ENCODE measurements around the gene DENND6A. TPM values are rescaled to one million over a fixed set of nuclear protein-coding genes. Genes with fewer than 3 reads are reported as not detected.
A peak's percentile ranks its signal among the peaks of the same experiment; 100 is the strongest.

Gene DENND6A
- total RNA-seq, 4 donors from 2014 or later: 15.2 to 36.3 (median 24.5) TPM

GRCh38 chr3:57654267-57654666, 38.6 kb downstream of the DENND6A start:
- Histone ChIP-seq H3K36me3 (peaks cover 0 to 66% (median 0%) of the 10 kb centered on the region in 3 donors), H3K27me3 (no peaks in the 10 kb centered on the region), H3K27ac (no peak overlapping the region), H3K4me3 (no peak overlapping the region), H3K4me1 (no peaks in the 10 kb centered on the region), H3K9me3 (no peaks in the 10 kb centered on the region)
- no peak for TF ChIP-seq CTCF (IDR thresholded peaks at IDR 0.05)
- TF ChIP-seq POLR2A (IDR thresholded peaks at IDR 0.05): no peak
- DNase-seq: no peak

- H3K36me3 ChIP-seq: peaks cover 0 to 47% (median 0%) of the 10 kb centered on the region in 3 donors
- no peaks in the 10 kb centered on the region for H3K27me3 ChIP-seq
- H3K4me3 ChIP-seq: no peak overlapping the region
- TF ChIP-seq POLR2A (IDR thresholded peaks at IDR 0.05) (no peak), CTCF (IDR thresholded peaks at IDR 0.05) (no peak)
- H3K4me1 ChIP-seq: no peaks in the 10 kb centered on the region
- H3K27ac ChIP-seq: no peak overlapping the region
- H3K9me3 ChIP-seq: no peaks in the 10 kb centered on the region
- DNase-seq: no peak
These were observed 40.7 kb downstream of the DENND6A start for GRCh38 chr3:57652203-57652602.

GRCh38 chr3:57647292-57647940, 45.5 kb downstream of the DENND6A start:
- TF ChIP-seq CTCF (IDR thresholded peaks at IDR 0.05): no peak
- no peak for TF ChIP-seq POLR2A (IDR thresholded peaks at IDR 0.05)
- no peaks in the 10 kb centered on the region for H3K4me1 ChIP-seq
- H3K27ac ChIP-seq: no peak overlapping the region
- peaks cover 0 to 54% (median 0%) of the 10 kb centered on the region in 3 donors for H3K36me3 ChIP-seq
- no peak overlapping the region for H3K4me3 ChIP-seq
- H3K9me3 ChIP-seq: no peaks in the 10 kb centered on the region
- DNase-seq: no peak
- no peaks in the 10 kb centered on the region for H3K27me3 ChIP-seq

- no peak overlapping the region for H3K4me3 ChIP-seq
- H3K27ac ChIP-seq: no peak overlapping the region
- no peaks in the 10 kb centered on the region for H3K4me1 ChIP-seq
- DNase-seq: no peak
- peaks cover 0 to 56% (median 0%) of the 10 kb centered on the region in 3 donors for H3K36me3 ChIP-seq
- no peak for TF ChIP-seq POLR2A (IDR thresholded peaks at IDR 0.05)
- peak in 1 of 6 experiments; percentile 20 for TF ChIP-seq CTCF (IDR thresholded peaks at IDR 0.05)
- no peaks in the 10 kb centered on the region for H3K27me3 ChIP-seq
- no peaks in the 10 kb centered on the region for H3K9me3 ChIP-seq
These were observed 46.2 kb downstream of the DENND6A start for GRCh38 chr3:57646723-57647122.

GRCh38 chr3:57644740-57645139, 48.1 kb downstream of the DENND6A start:
- Histone ChIP-seq H3K4me1 (no peaks in the 10 kb centered on the region), H3K27me3 (no peaks in the 10 kb centered on the region), H3K4me3 (no peak overlapping the region), H3K27ac (no peak overlapping the region), H3K36me3 (peaks cover 0 to 59% (median 0%) of the 10 kb centered on the region in 3 donors), H3K9me3 (no peaks in the 10 kb centered on the region)
- TF ChIP-seq CTCF (IDR thresholded peaks at IDR 0.05) (no peak), POLR2A (IDR thresholded peaks at IDR 0.05) (no peak)
- no peak for DNase-seq

Data from Peyer's patch (tissue), 4 donors.